Liver (tissue), 9 donors: ENCODE measurements around the gene KCTD2. TPM values are rescaled to one million over a fixed set of nuclear protein-coding genes. Genes with fewer than 3 reads are reported as not detected.
A peak's percentile ranks its signal among the peaks of the same experiment; 100 is the strongest.

ENCODE experiments used
- DNase-seq: peaks from one replicate; pipeline ENCODE4 v3.0.0-alpha.2; 2017; ENCODE audit warnings: low spot score
- H3K27ac ChIP-seq, 2 donors: one replicate each; pipeline ENCODE4 v1.7.0; 2013; ENCODE audit warnings: inconsistent platforms in 2 of 2, low read length in 2 of 2, control low read depth in 1 of 2, low read depth in 1 of 2, mild to moderate bottlenecking in 1 of 2
- H3K27me3 ChIP-seq, 4 donors: one replicate each; pipeline versions ENCODE4 v1.6.1 to v1.7.0; 2013; ENCODE audit warnings: low read length in 3 of 4, inconsistent platforms in 1 of 4, mild to moderate bottlenecking in 1 of 4, moderate library complexity in 1 of 4; ENCODE audit not compliant: control insufficient read depth in 4 of 4, insufficient read depth in 4 of 4
- H3K36me3 ChIP-seq, 4 donors: one replicate each; pipeline versions ENCODE4 v1.6.1 to v1.7.0; 2013; ENCODE audit warnings: low read length in 3 of 4, mild to moderate bottlenecking in 3 of 4, low read depth in 1 of 4, moderate library complexity in 1 of 4; ENCODE audit not compliant: control insufficient read depth in 4 of 4, insufficient read depth in 3 of 4
- H3K4me1 ChIP-seq, 4 donors: one replicate each; pipeline versions ENCODE4 v1.6.1 to v1.7.0; 2013; ENCODE audit warnings: low read length in 3 of 4, mild to moderate bottlenecking in 3 of 4, moderate library complexity in 1 of 4; ENCODE audit not compliant: control insufficient read depth in 4 of 4, insufficient read depth in 4 of 4
- H3K4me3 ChIP-seq, 3 donors: one replicate each; pipeline versions ENCODE4 v1.6.1 to v1.7.0; 2013; ENCODE audit warnings: low read length in 3 of 3, control low read depth in 1 of 3, low read depth in 1 of 3, mild to moderate bottlenecking in 1 of 3
- H3K9ac ChIP-seq, 2 donors: one replicate each; pipeline ENCODE4 v1.7.0; 2013; ENCODE audit warnings: low read length in 2 of 2, mild to moderate bottlenecking in 2 of 2, moderate library complexity in 2 of 2, control low read depth in 1 of 2, low read depth in 1 of 2
- H3K9me3 ChIP-seq, 4 donors: one replicate each; pipeline versions ENCODE4 v1.6.1 to v1.7.0; 2013; ENCODE audit warnings: low read length in 3 of 4; ENCODE audit not compliant: control insufficient read depth in 4 of 4
- CTCF ChIP-seq: fragments of 150-350 bp; IDR thresholded peaks from 2 replicates; pipeline ENCODE4 v1.5.1; 2017; ENCODE audit warnings: improper control_type of control experiment, low read depth, low read length; ENCODE audit not compliant: missing input control
- EGR1 ChIP-seq, 2 donors: IDR thresholded peaks; 2 replicates each; pipeline ENCODE4 v1.6.1; 2016 to 2018; ENCODE audit warnings: antibody characterized with exemption in 2 of 2, low read depth in 2 of 2
- FOXA1 ChIP-seq: IDR thresholded peaks from 2 replicates; pipeline ENCODE4 v1.6.1; 2016; ENCODE audit warnings: antibody characterized with exemption
- FOXA2 ChIP-seq: IDR thresholded peaks from 2 replicates; pipeline ENCODE4 v1.6.1; 2016; ENCODE audit warnings: antibody characterized with exemption
- GABPA ChIP-seq, 2 donors: IDR thresholded peaks in 1 of 2; conservative IDR thresholded peaks in 1 of 2; 2 replicates each; pipeline ENCODE4 v1.6.1; 2016; ENCODE audit warnings: antibody characterized with exemption in 2 of 2, mild to moderate bottlenecking in 1 of 2, moderate library complexity in 1 of 2
- HNF4A ChIP-seq, 2 donors: conservative IDR thresholded peaks; 2 replicates each; pipeline ENCODE4 v1.6.1; 2016; ENCODE audit warnings: antibody characterized with exemption in 2 of 2, mild to moderate bottlenecking in 2 of 2
- HNF4G ChIP-seq: IDR thresholded peaks from 2 replicates; pipeline ENCODE4 v1.6.1; 2016; ENCODE audit warnings: antibody characterized with exemption
- JUND ChIP-seq, 2 donors: IDR thresholded peaks; 2 replicates each; pipeline ENCODE4 v1.6.1; 2016; ENCODE audit warnings: antibody characterized with exemption in 2 of 2
- NR2F2 ChIP-seq: IDR thresholded peaks from 2 replicates; pipeline ENCODE4 v1.6.1; 2016; ENCODE audit warnings: antibody characterized with exemption
- RAD21 ChIP-seq, 2 donors: IDR thresholded peaks; 2 replicates each; pipeline ENCODE4 v1.6.1; 2016; ENCODE audit warnings: antibody characterized with exemption in 2 of 2, mild to moderate bottlenecking in 2 of 2
- REST ChIP-seq: IDR thresholded peaks from 2 replicates; pipeline ENCODE4 v1.6.1; 2016; ENCODE audit warnings: antibody characterized with exemption, mild to moderate bottlenecking
- RXRA ChIP-seq, 2 donors: IDR thresholded peaks; 2 replicates each; pipeline ENCODE4 v1.6.1; 2017 to 2018; ENCODE audit warnings: antibody characterized with exemption in 2 of 2, mild to moderate bottlenecking in 1 of 2
- SP1 ChIP-seq: IDR thresholded peaks from 2 replicates; pipeline ENCODE4 v1.6.1; 2018; ENCODE audit warnings: antibody characterized with exemption, mild to moderate bottlenecking
- TAF1 ChIP-seq: conservative IDR thresholded peaks from 2 replicates; pipeline ENCODE4 v1.6.1; 2016; ENCODE audit warnings: antibody characterized with exemption, mild to moderate bottlenecking
- YY1 ChIP-seq: IDR thresholded peaks from 2 replicates; pipeline ENCODE4 v1.6.1; 2016; ENCODE audit warnings: antibody characterized with exemption, mild to moderate bottlenecking
- WGBS: extraction: QIAGEN DNeasy Blood & Tissue Kit; methylation state at CpG from one replicate; pipeline ENCODE4 v1.1.7; 2013; 5-methylcytosine and 5-hydroxymethylcytosine counted together
- polyA plus RNA-seq, 2 donors: library from polyadenylated mRNA; stranded (reverse) in 1 of 2; unstranded in 1 of 2; fragments of 200-250 nt in 1 of 2; fragments of >200 nt in 1 of 2; fragmentation: Nextera tagmentation in 1 of 2; extraction: Ambion mirVana in 1 of 2; gene quantifications; one replicate each; pipeline versions ENCODE4 v1.2.1 to v1.2.3, GENCODE V29; 2013 to 2015
- total RNA-seq, 2 donors: library from RNA; depleted of rRNA; stranded (reverse); fragments of >200 nt; gene quantifications; one replicate each; pipeline ENCODE4 v1.2.3, GENCODE V29; 2014
- TF ChIP-seq, protein P1 (sequence below): IDR thresholded peaks from 2 replicates; pipeline ENCODE4 v1.6.1; 2016; ENCODE audit warnings: antibody characterized with exemption
- TF ChIP-seq, protein P2 (sequence below): IDR thresholded peaks from 2 replicates; pipeline ENCODE4 v1.6.1; 2016; ENCODE audit warnings: antibody characterized with exemption
- TF ChIP-seq, protein P3 (sequence below): IDR thresholded peaks from 2 replicates; pipeline ENCODE4 v1.6.1; 2016; ENCODE audit warnings: antibody characterized with exemption
- donor health status: healthy.
- donor health status: healthy.
- donor health status: healthy.
- donor health status: healthy.
- donor health status: healthy.

The KCTD2 gene
- total and polyA plus RNA-seq, 4 donors: 2.4 to 8.2 (median 6.4) TPM

DNA sequence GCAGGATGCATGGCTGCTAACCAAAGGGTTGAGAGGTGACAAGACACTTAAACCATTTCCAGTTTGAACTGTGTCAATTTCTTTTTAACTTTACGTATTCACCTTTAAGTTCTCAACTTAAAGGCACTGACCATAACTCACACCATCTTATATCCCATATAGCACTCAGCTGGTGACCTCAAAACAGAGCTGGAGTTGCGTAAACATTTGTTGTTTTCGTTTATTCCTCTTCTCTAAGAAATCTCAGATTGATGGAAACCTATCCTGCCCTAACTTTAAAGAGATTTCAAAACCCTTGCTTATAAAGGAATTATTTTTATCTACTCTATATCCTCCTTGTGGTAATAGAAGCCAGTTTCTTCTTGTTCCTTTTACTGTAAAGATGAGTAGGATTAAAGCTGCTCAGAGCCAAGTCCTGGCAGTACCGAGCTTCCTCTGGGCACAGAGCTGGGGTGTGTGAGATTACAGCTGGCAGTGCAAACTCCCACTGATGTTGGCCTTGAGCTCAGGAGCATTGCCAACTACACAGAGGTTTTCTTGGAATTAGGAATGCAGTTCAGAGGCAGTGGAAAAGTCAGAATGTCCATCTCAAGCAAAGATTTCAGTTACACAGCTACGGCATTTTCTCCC is 1.3 kb downstream of the KCTD2 start:
- WGBS: 23% methylated on average over 5 of the region's 5 CpGs
- H3K9me3 ChIP-seq: no peaks in the 10 kb centered on the region
- H3K27me3 ChIP-seq: no peaks in the 10 kb centered on the region
- H3K9ac ChIP-seq: peak overlapping the region in 1 of 2 donors; percentile 94
- H3K27ac ChIP-seq: peak overlapping the region; percentile 46 to 72
- TF ChIP-seq HNF4A (conservative IDR thresholded peaks at IDR 0.05): peak in 1 of 2 donors; percentile 50
- TF ChIP-seq NR2F2: no peak
- peak; percentile 26 for TF ChIP-seq SP1
- no peak for TF ChIP-seq FOXA1
- TF ChIP-seq RAD21 (IDR thresholded peaks at IDR 0.05): peak in 1 of 2 donors; percentile 22
- TF ChIP-seq RXRA (IDR thresholded peaks at IDR 0.05): peak in 1 of 2 donors; percentile 30
- peaks cover 3 to 8% (median 7%) of the 10 kb centered on the region in 4 donors for H3K36me3 ChIP-seq
- H3K4me3 ChIP-seq: peak overlapping the region; percentile 70 to 95 (median 92)
- H3K4me1 ChIP-seq: peaks cover 5 to 18% (median 16%) of the 10 kb centered on the region in 4 donors
- no peak for DNase-seq

DNA sequence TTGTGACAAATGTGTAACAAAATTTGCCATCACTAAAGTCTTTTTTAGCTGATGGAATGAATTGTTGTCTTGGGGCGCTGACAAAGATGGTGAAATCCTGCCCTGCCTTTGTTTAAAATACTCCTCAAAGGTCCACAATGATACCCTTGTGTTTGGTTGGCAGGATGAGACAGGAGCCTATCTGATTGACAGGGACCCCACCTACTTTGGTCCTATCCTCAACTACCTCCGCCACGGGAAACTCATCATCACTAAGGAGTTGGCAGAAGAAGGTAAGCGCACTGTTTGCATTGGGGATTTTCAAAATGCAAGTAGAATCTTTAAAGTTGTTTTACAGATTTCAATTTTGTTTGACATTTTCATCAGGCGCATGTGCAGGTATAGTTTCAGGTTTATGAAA is 2.0 kb downstream of the KCTD2 start:
- no peak for DNase-seq
- Histone ChIP-seq H3K4me3 (no peak overlapping the region), H3K27ac (no peak overlapping the region), H3K9me3 (no peaks in the 10 kb centered on the region), H3K9ac (no peak overlapping the region), H3K4me1 (peaks cover 5 to 18% (median 16%) of the 10 kb centered on the region in 4 donors), H3K27me3 (no peaks in the 10 kb centered on the region), H3K36me3 (peaks cover 3 to 11% (median 7%) of the 10 kb centered on the region in 4 donors)
- WGBS: 92% methylated on average over 5 of the region's 5 CpGs
- TF ChIP-seq JUND (IDR thresholded peaks at IDR 0.05): no peak

GRCh38 chr17:75049706-75050105 is 2.7 kb downstream of the KCTD2 start:
- TF ChIP-seq FOXA2: no peak
- no peak for TF ChIP-seq CTCF
- TF ChIP-seq HNF4G: no peak
- TF ChIP-seq, protein P1, sequence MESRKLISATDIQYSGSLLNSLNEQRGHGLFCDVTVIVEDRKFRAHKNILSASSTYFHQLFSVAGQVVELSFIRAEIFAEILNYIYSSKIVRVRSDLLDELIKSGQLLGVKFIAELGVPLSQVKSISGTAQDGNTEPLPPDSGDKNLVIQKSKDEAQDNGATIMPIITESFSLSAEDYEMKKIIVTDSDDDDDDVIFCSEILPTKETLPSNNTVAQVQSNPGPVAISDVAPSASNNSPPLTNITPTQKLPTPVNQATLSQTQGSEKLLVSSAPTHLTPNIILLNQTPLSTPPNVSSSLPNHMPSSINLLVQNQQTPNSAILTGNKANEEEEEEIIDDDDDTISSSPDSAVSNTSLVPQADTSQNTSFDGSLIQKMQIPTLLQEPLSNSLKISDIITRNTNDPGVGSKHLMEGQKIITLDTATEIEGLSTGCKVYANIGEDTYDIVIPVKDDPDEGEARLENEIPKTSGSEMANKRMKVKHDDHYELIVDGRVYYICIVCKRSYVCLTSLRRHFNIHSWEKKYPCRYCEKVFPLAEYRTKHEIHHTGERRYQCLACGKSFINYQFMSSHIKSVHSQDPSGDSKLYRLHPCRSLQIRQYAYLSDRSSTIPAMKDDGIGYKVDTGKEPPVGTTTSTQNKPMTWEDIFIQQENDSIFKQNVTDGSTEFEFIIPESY: no peak
- TF ChIP-seq, protein P2, sequence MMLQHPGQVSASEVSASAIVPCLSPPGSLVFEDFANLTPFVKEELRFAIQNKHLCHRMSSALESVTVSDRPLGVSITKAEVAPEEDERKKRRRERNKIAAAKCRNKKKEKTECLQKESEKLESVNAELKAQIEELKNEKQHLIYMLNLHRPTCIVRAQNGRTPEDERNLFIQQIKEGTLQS: no peak
- no peak for TF ChIP-seq EGR1 (IDR thresholded peaks at IDR 0.05; ENCODE audit: low read depth in 2 of 2)
- TF ChIP-seq JUND (IDR thresholded peaks at IDR 0.05): no peak
- no peak for TF ChIP-seq REST
- TF ChIP-seq YY1: no peak
- no peak for TF ChIP-seq TAF1
- TF ChIP-seq RAD21 (IDR thresholded peaks at IDR 0.05): no peak
- no peak for TF ChIP-seq FOXA1
- no peak for TF ChIP-seq GABPA (IDR thresholded peaks at IDR 0.05 in 1 of 2, conservative IDR thresholded peaks at IDR 0.05 in 1 of 2)
- TF ChIP-seq, protein P3, sequence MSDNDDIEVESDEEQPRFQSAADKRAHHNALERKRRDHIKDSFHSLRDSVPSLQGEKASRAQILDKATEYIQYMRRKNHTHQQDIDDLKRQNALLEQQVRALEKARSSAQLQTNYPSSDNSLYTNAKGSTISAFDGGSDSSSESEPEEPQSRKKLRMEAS: no peak
- no peak for TF ChIP-seq RXRA (IDR thresholded peaks at IDR 0.05)
- no peak for TF ChIP-seq NR2F2
- TF ChIP-seq SP1: no peak
- no peak for TF ChIP-seq HNF4A (conservative IDR thresholded peaks at IDR 0.05)
- peaks cover 5 to 18% (median 16%) of the 10 kb centered on the region in 4 donors for H3K4me1 ChIP-seq
- no peak overlapping the region for H3K9ac ChIP-seq
- DNase-seq: no peak
- no peak overlapping the region for H3K4me3 ChIP-seq
- H3K27ac ChIP-seq: no peak overlapping the region
- no peaks in the 10 kb centered on the region for H3K27me3 ChIP-seq
- no peaks in the 10 kb centered on the region for H3K9me3 ChIP-seq
- peaks cover 3 to 14% (median 7%) of the 10 kb centered on the region in 4 donors for H3K36me3 ChIP-seq
